Keratinocyte (primary cell): ENCODE data around the gene OFD1.

Source experiments
- CTCF ChIP-seq, 3 experiments: IDR thresholded peaks in 1 of 3; conservative IDR thresholded peaks in 1 of 3; optimal IDR thresholded peaks in 1 of 3; 2 replicates in 2 of 3; 3 replicates in 1 of 3; pipeline versions ENCODE3 to v1.5.1; 2011; ENCODE audit warnings: low read length in 3 of 3, mild to moderate bottlenecking in 3 of 3, moderate library complexity in 2 of 3, control low read depth in 1 of 3, inconsistent platforms in 1 of 3; ENCODE audit not compliant: insufficient read depth in 2 of 3; ENCODE audit errors: extremely low read depth in 1 of 3
- EZH2 ChIP-seq: IDR thresholded peaks from one replicate; pipeline ENCODE4 v1.6.1; 2012; ENCODE audit warnings: inconsistent platforms, mild to moderate bottlenecking, low read length, moderate library complexity

- TF ChIP-seq CTCF (optimal IDR thresholded peaks at IDR 0.05 in 1 of 3, IDR thresholded peaks at IDR 0.05 in 1 of 3, conservative IDR thresholded peaks at IDR 0.05 in 1 of 3; ENCODE audit: extremely low read depth in 1 of 3, insufficient read depth in 2 of 3, low read length in 3 of 3) (no peak), EZH2 (no peak)
These were observed 41.8 kb downstream of the OFD1 start for GRCh38 chrX:13776387-13776786.
